Glutamatergic neuron (in vitro differentiated cells): Measurements from ENCODE around the gene GRID1. TPM values are rescaled to one million over a fixed set of nuclear protein-coding genes. Genes with fewer than 3 reads are reported as not detected.
A peak's percentile ranks its signal among the peaks of the same experiment; 100 is the strongest.

Experiments
- DNase-seq: peaks from one replicate; pipeline ENCODE4 v3.0.0; 2022
- H3K27ac Mint-ChIP-seq: one replicate; pipeline ENCODE4 v1.8.0; 2020; ENCODE audit warnings: mild to moderate bottlenecking, mixed read lengths, inconsistent platforms; ENCODE audit not compliant: unreplicated experiment
- H3K27me3 Mint-ChIP-seq: one replicate; pipeline ENCODE4 v1.8.0; 2020; ENCODE audit warnings: mild to moderate bottlenecking, moderate library complexity, mixed read lengths, inconsistent platforms; ENCODE audit not compliant: unreplicated experiment
- H3K36me3 Mint-ChIP-seq: one replicate; pipeline ENCODE4 v1.8.0; 2020; ENCODE audit warnings: mild to moderate bottlenecking, mixed read lengths, inconsistent platforms; ENCODE audit not compliant: unreplicated experiment
- H3K4me1 Mint-ChIP-seq: one replicate; pipeline ENCODE4 v1.8.0; 2020; ENCODE audit warnings: mild to moderate bottlenecking, low read depth, mixed read lengths, inconsistent platforms; ENCODE audit not compliant: unreplicated experiment
- H3K4me3 Mint-ChIP-seq: one replicate; pipeline ENCODE4 v1.8.0; 2020; ENCODE audit warnings: mild to moderate bottlenecking, mixed read lengths, inconsistent platforms; ENCODE audit not compliant: unreplicated experiment
- H3K9me3 Mint-ChIP-seq: one replicate; pipeline ENCODE4 v1.8.0; 2020; ENCODE audit warnings: mild to moderate bottlenecking, moderate library complexity, mixed read lengths, inconsistent platforms; ENCODE audit not compliant: unreplicated experiment
- total RNA-seq: library from RNA; stranded (reverse); fragmentation: NEBNext Ultra II Directional; extraction: Animal tissue kit (Norgen Biotek cat#: 25700); gene quantifications from one replicate; pipeline ENCODE4 v1.2.1, GENCODE V29; 2021; ENCODE audit not compliant: unreplicated experiment
- TF ChIP-seq, protein P1 (sequence below): fragments of 200-600 bp; sonication (generic); IDR thresholded peaks from one replicate; pipeline ENCODE4 v1.5.0; 2021; ENCODE audit not compliant: partially characterized antibody, unreplicated experiment

Gene GRID1
- total RNA-seq, 1 donor from 2014 or later: 8.0 TPM

DNA sequence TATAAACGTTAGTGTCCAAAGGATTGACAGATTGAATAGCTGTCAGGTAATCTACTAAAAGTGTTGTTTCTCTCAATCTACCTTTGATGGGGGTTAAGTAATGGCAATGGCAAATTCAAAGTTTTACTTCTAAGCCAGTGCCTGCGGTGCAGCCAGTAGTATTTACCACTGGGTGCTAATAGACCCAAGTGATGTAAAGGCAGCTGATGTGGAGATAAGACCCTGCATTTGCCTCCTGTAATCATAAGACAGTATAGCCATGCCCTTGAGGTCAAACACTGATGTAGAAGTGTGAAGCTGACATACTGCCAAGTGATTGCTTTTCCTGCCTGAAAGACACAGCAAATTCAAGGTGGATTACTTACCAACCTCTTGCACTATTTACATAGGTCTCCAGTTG is 572.0 kb downstream of the GRID1 start:
- H3K9me3 Mint-ChIP-seq: peaks cover 1% of the 10 kb centered on the region
- H3K27ac Mint-ChIP-seq: no peak overlapping the region

DNA sequence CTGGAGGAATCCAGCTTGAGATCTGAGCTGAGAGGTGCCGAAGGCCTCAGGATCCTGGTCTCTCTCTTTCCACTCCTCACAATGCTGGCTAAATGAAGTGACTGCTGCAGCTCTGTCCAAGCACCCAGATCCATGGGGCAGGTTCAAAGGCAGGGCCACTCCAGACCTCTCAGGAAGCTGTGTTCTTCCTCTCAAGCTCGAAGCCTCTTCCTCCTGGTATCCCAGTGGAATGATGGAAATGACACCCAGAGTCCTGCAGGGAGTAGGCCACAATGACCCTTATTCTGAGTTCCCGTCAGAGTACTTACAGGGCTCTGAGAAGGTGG is 574.1 kb downstream of the GRID1 start:
- H3K27ac Mint-ChIP-seq: no peak overlapping the region
- H3K9me3 Mint-ChIP-seq: peaks cover 3% of the 10 kb centered on the region
- TF ChIP-seq, protein P1, sequence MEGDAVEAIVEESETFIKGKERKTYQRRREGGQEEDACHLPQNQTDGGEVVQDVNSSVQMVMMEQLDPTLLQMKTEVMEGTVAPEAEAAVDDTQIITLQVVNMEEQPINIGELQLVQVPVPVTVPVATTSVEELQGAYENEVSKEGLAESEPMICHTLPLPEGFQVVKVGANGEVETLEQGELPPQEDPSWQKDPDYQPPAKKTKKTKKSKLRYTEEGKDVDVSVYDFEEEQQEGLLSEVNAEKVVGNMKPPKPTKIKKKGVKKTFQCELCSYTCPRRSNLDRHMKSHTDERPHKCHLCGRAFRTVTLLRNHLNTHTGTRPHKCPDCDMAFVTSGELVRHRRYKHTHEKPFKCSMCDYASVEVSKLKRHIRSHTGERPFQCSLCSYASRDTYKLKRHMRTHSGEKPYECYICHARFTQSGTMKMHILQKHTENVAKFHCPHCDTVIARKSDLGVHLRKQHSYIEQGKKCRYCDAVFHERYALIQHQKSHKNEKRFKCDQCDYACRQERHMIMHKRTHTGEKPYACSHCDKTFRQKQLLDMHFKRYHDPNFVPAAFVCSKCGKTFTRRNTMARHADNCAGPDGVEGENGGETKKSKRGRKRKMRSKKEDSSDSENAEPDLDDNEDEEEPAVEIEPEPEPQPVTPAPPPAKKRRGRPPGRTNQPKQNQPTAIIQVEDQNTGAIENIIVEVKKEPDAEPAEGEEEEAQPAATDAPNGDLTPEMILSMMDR: no peak
- no peak overlapping the region for H3K4me3 Mint-ChIP-seq
- H3K4me1 Mint-ChIP-seq: peaks cover 15% of the 10 kb centered on the region
- H3K27me3 Mint-ChIP-seq: peaks cover 3% of the 10 kb centered on the region
- no peak for DNase-seq
- no peaks in the 10 kb centered on the region for H3K36me3 Mint-ChIP-seq

More for the DNA sequence above, 572.0 kb downstream of the GRID1 start:
- H3K36me3 Mint-ChIP-seq: no peaks in the 10 kb centered on the region
- no peaks in the 10 kb centered on the region for H3K27me3 Mint-ChIP-seq
- no peak overlapping the region for H3K4me3 Mint-ChIP-seq
- no peak for DNase-seq
- TF ChIP-seq, protein P1: no peak
- peaks cover 7% of the 10 kb centered on the region for H3K4me1 Mint-ChIP-seq

DNA sequence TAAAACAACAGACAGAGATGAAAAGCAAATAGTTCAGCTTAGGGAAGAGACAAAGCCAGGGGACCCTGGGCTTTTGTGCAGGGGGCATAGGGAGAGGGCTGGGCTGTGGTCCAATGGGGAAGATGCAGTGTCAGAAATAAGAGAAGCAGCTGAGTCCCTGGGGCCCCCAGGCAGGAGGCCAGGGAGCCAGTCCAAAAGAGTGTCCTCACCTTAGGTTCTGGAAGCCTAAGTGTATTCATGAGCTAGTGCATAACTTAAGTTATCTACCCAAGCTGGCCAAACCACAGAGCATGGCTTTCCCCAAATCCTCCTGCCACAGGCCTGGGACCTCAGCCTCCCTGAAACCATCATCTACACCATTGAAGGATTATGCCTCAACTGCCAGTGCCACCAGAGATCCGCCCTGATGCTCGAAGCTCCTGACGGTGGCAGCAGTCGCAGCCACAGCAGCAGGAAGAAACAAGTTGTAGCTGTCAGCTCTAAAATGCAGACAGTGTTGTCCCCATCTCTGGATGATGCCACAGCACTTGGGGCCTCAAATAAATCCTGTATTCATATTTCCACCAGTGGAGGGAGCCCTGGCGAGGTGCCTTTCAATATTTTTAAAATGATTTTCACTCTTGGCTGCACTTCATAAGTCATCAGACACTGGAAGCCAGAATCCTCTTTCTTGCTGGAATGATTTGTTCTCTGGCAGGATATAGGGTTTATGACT is 574.6 kb downstream of the GRID1 start:
- H3K27ac Mint-ChIP-seq: no peak overlapping the region
- H3K9me3 Mint-ChIP-seq: peaks cover 3% of the 10 kb centered on the region
- TF ChIP-seq, protein P1: peak; percentile 12
- no peak overlapping the region for H3K4me3 Mint-ChIP-seq
- H3K4me1 Mint-ChIP-seq: peaks cover 15% of the 10 kb centered on the region
- H3K27me3 Mint-ChIP-seq: peaks cover 4% of the 10 kb centered on the region
- DNase-seq: no peak
- no peaks in the 10 kb centered on the region for H3K36me3 Mint-ChIP-seq

DNA sequence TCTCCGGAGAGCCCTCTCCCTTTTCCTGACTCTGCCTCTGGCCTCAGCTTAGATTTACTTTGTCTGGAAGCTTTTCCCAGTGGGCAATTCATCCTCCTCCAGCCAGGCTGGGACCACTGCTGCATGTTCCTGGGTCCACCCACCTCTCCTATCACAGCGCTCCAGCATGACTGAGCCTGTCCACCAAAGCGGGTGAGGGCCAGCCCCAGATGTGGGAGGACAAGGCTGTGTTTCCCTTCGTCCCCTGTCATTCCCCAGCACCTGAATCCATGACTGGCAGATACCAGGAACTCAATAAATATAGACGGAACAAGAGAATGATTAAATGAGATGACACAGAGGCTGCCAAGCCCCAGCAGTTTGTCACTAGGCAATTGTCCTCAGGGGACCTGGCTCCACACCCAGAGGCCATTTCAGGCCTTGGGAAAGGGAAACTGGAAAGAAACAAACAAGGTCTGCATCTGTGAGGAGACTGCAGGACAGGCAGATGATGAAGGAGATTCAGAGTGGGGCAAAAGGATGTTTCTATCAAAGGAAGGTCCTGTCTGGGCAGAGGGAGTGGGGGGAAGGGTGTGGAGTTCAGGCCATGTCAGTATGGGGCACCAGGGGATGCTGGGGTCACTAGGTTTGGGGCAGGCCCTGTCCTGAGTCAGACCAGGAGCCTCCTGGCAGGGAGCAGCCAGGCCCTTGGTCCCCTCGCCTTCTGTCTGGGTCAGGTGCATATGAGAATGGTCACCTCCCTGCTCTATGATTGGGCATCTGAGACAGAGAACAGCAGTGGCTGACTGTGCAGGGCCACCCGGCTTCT is 576.4 kb downstream of the GRID1 start:
- TF ChIP-seq, protein P1: no peak
- Mint-ChIP-seq H3K36me3 (no peaks in the 10 kb centered on the region), H3K27ac (no peak overlapping the region), H3K9me3 (peaks cover 3% of the 10 kb centered on the region), H3K27me3 (peaks cover 4% of the 10 kb centered on the region), H3K4me3 (no peak overlapping the region), H3K4me1 (peaks cover 15% of the 10 kb centered on the region)
- DNase-seq: no peak

DNA sequence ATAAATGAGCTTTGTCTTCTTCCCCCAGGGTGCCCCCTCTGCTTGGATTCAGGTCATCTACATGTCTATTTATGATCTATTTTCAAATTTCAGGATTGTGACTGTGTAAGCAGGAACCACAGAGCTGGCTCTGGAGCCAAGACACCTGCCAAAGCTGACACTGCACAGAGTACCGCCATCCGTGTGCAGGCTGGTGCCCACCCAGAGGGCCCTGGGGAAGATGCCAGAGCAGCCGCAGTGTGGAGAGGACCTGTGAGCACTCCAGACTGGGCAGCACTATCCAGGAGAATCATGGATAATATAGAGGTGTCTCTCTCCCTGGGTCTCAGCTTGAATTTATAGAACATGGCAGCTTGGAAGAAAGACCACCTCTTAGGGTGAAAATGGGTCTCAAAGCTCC is 577.5 kb downstream of the GRID1 start:
- Mint-ChIP-seq H3K36me3 (no peaks in the 10 kb centered on the region), H3K4me1 (peaks cover 15% of the 10 kb centered on the region), H3K27me3 (peaks cover 4% of the 10 kb centered on the region), H3K4me3 (no peak overlapping the region), H3K9me3 (peaks cover 3% of the 10 kb centered on the region), H3K27ac (no peak overlapping the region)
- no peak for DNase-seq
- TF ChIP-seq, protein P1: no peak
